GM12878 (cell line): Measurements from ENCODE around the gene IFITM1. TPM values are rescaled to one million over a fixed set of nuclear protein-coding genes. Genes with fewer than 3 reads are reported as not detected.

Experiments
- ATF2 ChIP-seq: IDR thresholded peaks from 2 replicates; pipeline ENCODE4 v1.6.1; 2012; ENCODE audit warnings: low read length, inconsistent platforms
- BACH1 ChIP-seq: fragments of 450-650 bp; IDR thresholded peaks from 2 replicates; pipeline ENCODE4 v1.6.1; 2017; ENCODE audit warnings: mild to moderate bottlenecking, borderline replicate concordance
- BCLAF1 ChIP-seq: fragments of 450-650 bp; IDR thresholded peaks from 2 replicates; pipeline ENCODE4 v1.6.1; 2017; ENCODE audit warnings: antibody characterized with exemption, mild to moderate bottlenecking, moderate library complexity
- BRCA1 ChIP-seq: IDR thresholded peaks from 2 replicates; pipeline ENCODE4 v1.6.1; 2011; ENCODE audit warnings: low read depth, low read length, improper control_type of control experiment
- CEBPB ChIP-seq, 2 experiments: fragments of 150-350 bp in 1 of 2; IDR thresholded peaks; 2 replicates each; pipeline ENCODE4 v1.6.1; 2012 to 2014; ENCODE audit warnings: low read depth in 2 of 2, low read length in 2 of 2, borderline replicate concordance in 1 of 2, inconsistent platforms in 1 of 2
- GABPA ChIP-seq: IDR thresholded peaks from 2 replicates; pipeline ENCODE4 v1.6.1; 2014; ENCODE audit warnings: antibody characterized with exemption, low read depth, mild to moderate bottlenecking, inconsistent platforms
- KAT2A ChIP-seq: conservative IDR thresholded peaks from 2 replicates; pipeline ENCODE4 v1.6.1; 2011; ENCODE audit warnings: low read depth, low read length; ENCODE audit not compliant: control insufficient read depth
- MAX ChIP-seq: IDR thresholded peaks from 2 replicates; pipeline ENCODE4 v1.6.1; 2012; ENCODE audit warnings: low read depth, low read length, improper control_type of control experiment
- MXI1 ChIP-seq: fragments of 150-350 bp; IDR thresholded peaks from 2 replicates; pipeline ENCODE4 v1.6.1; 2011; ENCODE audit warnings: low read depth, mild to moderate bottlenecking, inconsistent platforms, low read length, improper control_type of control experiment
- NRF1 ChIP-seq: conservative IDR thresholded peaks from 2 replicates; pipeline ENCODE4 v1.6.1; 2011; ENCODE audit warnings: mild to moderate bottlenecking, low read depth, low read length, improper control_type of control experiment
- RAD21 ChIP-seq: IDR thresholded peaks from 2 replicates; pipeline ENCODE4 v1.6.1; 2011; ENCODE audit warnings: mild to moderate bottlenecking, low read depth, low read length, moderate library complexity; ENCODE audit not compliant: insufficient read depth
- RAD51 ChIP-seq: fragments of 450-650 bp; IDR thresholded peaks from 2 replicates; pipeline ENCODE4 v1.6.1; 2016; ENCODE audit warnings: moderate library complexity, mild to moderate bottlenecking, inconsistent platforms
- SIX5 ChIP-seq: IDR thresholded peaks from 2 replicates; pipeline ENCODE4 v1.6.1; 2011; ENCODE audit warnings: mild to moderate bottlenecking, low read depth, low read length, moderate library complexity; ENCODE audit not compliant: severe bottlenecking
- SKIL ChIP-seq: fragments of 450-650 bp; IDR thresholded peaks from 2 replicates; pipeline ENCODE4 v1.6.1; 2017; ENCODE audit warnings: mild to moderate bottlenecking, low read depth, inconsistent platforms; ENCODE audit not compliant: poor library complexity, severe bottlenecking
- TCF12 ChIP-seq: IDR thresholded peaks from 2 replicates; pipeline ENCODE4 v1.6.1; 2011; ENCODE audit warnings: low read depth, mild to moderate bottlenecking, low read length
- ZNF592 ChIP-seq: fragments of 450-650 bp; IDR thresholded peaks from 2 replicates; pipeline ENCODE4 v1.6.1; 2017; ENCODE audit warnings: mild to moderate bottlenecking, moderate library complexity
- ZNF622 ChIP-seq: fragments of 450-650 bp; IDR thresholded peaks from 2 replicates; pipeline ENCODE4 v1.6.1; 2017; ENCODE audit warnings: mild to moderate bottlenecking, inconsistent platforms
- polyA plus RNA-seq, 11 experiments: library from polyadenylated mRNA; depleted of rRNA in 4 of 11; unstranded in 6 of 11; stranded (reverse) in 5 of 11; fragments of >200 nt; fragmentation: Nextera tagmentation in 4 of 11; fragmentation: Illumina TruSeq in 1 of 11; extraction: Ambion mirVana in 4 of 11; extraction: Trizol in 1 of 11; gene quantifications; 1 replicate in 1 of 11; 2 replicates in 10 of 11; pipeline versions ENCODE4 v1.2.1 to v1.2.3, GENCODE V29; 2011 to 2016; ENCODE audit warnings: inconsistent platforms in 2 of 11, missing spikeins in 2 of 11, low read depth in 1 of 11
- total RNA-seq, 4 experiments: library from RNA; depleted of rRNA in 3 of 4; stranded (reverse); fragments of >200 nt in 3 of 4; fragmentation: Illumina TruSeq in 1 of 4; extraction: Trizol in 1 of 4; gene quantifications; 2 replicates each; pipeline versions ENCODE4 v1.2.1 to v1.2.3, GENCODE V29; 2013 to 2021

The IFITM1 gene
- total and polyA plus RNA-seq, 10 of the 15 experiments (the other 5 are each of a cell fraction or from before 2014, with no cell fraction given), result 396 to 2,788 (median 607) TPM

- TF ChIP-seq MAX (no peak), BRCA1 (no peak), RAD21 (no peak), MXI1 (peak; percentile 45; the same call in 1 of the 2 replicates), SIX5 (peak; percentile 53), BCLAF1 (no peak), SKIL (peak; percentile 78), ZNF622 (no peak), CEBPB (IDR thresholded peaks at IDR 0.05; ENCODE audit: borderline replicate concordance in 1 of 2, low read depth in 2 of 2, low read length in 2 of 2) (no peak), ZNF592 (no peak), KAT2A (no peak), ATF2 (no peak), BACH1 (peak; percentile 34; the same call in 1 of the 2 replicates), GABPA (no peak), NRF1 (no peak), RAD51 (peak; percentile 50; the same call in 1 of the 2 replicates), TCF12 (no peak)
Observed at GRCh38 chr11:313787-314553, at the start of gene IFITM1 (continued).
